Epithelial cell of proximal tubule (primary cell): ENCODE results near the gene MED25. TPM values are rescaled to one million over a fixed set of nuclear protein-coding genes. Genes with fewer than 3 reads are reported as not detected.

Source experiments
- DNase-seq: peaks from one replicate; pipeline ENCODE4 v3.0.0-alpha.2; 2011; ENCODE audit warnings: low read depth
- H3K4me3 ChIP-seq: 2 replicates; pipeline ENCODE4 v1.5.1; 2011; ENCODE audit warnings: low read depth, mild to moderate bottlenecking, low read length
- total RNA-seq: library from RNA; depleted of rRNA; stranded (reverse); fragments of >200 nt; gene quantifications from 2 replicates; pipeline ENCODE4 v1.2.3, GENCODE V29; 2015
- TF ChIP-seq, protein P1 (sequence below): conservative IDR thresholded peaks from 2 replicates; pipeline ENCODE4 v1.5.1; 2012; ENCODE audit warnings: low read depth, mild to moderate bottlenecking, low read length

Gene MED25
- total RNA-seq, 1 donor from 2014 or later: 34.8 TPM

- peak; percentile 33 for DNase-seq
- TF ChIP-seq, protein P1, sequence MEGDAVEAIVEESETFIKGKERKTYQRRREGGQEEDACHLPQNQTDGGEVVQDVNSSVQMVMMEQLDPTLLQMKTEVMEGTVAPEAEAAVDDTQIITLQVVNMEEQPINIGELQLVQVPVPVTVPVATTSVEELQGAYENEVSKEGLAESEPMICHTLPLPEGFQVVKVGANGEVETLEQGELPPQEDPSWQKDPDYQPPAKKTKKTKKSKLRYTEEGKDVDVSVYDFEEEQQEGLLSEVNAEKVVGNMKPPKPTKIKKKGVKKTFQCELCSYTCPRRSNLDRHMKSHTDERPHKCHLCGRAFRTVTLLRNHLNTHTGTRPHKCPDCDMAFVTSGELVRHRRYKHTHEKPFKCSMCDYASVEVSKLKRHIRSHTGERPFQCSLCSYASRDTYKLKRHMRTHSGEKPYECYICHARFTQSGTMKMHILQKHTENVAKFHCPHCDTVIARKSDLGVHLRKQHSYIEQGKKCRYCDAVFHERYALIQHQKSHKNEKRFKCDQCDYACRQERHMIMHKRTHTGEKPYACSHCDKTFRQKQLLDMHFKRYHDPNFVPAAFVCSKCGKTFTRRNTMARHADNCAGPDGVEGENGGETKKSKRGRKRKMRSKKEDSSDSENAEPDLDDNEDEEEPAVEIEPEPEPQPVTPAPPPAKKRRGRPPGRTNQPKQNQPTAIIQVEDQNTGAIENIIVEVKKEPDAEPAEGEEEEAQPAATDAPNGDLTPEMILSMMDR: no peak
- peak within 1 kb of the TSS; percentile 97 for H3K4me3 ChIP-seq
These were observed 49.1 kb downstream of the MED25 start, which contains the start of gene PNKP for GRCh38 chr19:49866933-49867782. PNKP (minus strand) TSS chr19:49867576; CDS start chr19:49867204, 372 bp downstream.

- no peak for DNase-seq
- TF ChIP-seq, protein P1: no peak
- H3K4me3 ChIP-seq: peak overlapping the region; percentile 59
These were observed 51.0 kb downstream of the MED25 start for GRCh38 chr19:49869009-49869483.

DNA sequence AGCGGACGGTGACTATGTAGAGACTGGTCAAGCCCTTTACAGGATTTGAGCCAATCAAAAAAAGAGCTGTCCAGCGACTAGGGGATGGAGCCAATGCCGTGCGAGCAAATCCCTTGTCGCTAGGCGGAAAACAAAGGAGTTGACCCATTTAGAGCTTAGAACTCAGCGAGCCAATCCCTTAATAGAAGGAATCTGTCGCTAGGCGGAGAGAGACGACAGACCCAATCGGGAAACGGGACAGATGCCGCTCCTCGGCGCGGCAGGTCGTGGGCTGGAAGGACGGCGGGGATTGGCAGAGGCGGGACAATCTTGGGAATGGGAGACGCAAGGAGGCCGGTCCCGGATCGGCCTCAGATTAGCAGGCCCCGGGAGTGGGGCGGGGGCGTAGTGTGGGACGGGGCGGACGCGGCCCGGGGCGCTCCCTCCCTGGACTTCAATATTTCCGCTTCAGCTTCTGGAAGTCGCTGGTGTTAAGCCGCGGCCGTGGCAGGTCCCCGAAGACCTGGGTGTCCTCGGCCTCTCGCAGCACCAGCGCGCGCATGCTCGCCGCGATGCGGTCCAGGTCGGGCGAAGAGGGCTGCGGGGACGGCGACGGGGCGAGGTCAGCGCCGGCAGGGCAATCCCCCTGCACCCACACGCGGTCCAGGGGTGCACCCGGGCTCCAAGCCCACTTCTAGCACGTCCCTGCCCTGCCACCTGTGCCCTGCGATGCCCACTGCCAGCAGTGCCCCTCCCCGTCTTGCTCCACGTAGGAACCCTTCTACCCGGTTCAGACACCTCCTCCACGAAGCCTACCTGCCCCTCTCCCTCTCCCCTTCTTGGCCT is 51.6 kb downstream of the MED25 start:
- DNase-seq: peak; percentile 99
- peak overlapping the region; percentile 65 for H3K4me3 ChIP-seq
- TF ChIP-seq, protein P1: no peak

GRCh38 chr19:49870309-49870901 is 52.3 kb downstream of the MED25 start:
- TF ChIP-seq, protein P1: no peak
- DNase-seq: no peak
- H3K4me3 ChIP-seq: peak overlapping the region; percentile 65

DNA sequence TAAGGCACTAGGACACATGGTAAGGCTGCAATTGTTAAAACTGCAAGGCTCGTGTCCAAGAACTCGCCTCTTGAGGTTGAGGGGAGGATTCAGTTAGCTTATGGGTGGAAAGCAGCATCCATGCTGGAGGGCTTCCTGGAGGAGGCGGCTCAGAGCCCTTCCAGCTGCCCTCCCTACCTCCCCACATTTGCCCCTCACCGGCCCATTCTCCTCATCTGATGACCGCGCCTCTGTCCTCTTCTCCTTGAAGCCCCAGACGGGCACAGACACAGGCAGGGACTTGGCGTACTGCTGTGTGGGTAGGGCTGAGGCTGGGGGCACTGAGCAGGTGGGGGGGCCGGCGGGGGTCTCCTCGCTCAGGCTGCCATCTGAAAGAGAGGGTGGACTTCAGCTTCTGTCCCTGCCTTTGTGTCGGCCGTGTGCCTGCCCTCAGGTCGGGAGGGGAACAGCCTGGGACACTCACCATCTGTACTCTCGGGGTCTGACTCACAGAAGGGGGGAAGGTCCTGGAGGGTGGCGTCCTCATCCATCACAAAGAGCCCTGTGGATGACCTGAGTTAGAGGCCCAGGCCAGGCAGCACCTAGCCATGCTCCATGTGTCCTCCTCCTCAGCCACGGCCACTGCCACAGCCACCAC is 53.4 kb downstream of the MED25 start:
- TF ChIP-seq, protein P1: no peak
- no peak for DNase-seq
- no peak overlapping the region for H3K4me3 ChIP-seq

DNA sequence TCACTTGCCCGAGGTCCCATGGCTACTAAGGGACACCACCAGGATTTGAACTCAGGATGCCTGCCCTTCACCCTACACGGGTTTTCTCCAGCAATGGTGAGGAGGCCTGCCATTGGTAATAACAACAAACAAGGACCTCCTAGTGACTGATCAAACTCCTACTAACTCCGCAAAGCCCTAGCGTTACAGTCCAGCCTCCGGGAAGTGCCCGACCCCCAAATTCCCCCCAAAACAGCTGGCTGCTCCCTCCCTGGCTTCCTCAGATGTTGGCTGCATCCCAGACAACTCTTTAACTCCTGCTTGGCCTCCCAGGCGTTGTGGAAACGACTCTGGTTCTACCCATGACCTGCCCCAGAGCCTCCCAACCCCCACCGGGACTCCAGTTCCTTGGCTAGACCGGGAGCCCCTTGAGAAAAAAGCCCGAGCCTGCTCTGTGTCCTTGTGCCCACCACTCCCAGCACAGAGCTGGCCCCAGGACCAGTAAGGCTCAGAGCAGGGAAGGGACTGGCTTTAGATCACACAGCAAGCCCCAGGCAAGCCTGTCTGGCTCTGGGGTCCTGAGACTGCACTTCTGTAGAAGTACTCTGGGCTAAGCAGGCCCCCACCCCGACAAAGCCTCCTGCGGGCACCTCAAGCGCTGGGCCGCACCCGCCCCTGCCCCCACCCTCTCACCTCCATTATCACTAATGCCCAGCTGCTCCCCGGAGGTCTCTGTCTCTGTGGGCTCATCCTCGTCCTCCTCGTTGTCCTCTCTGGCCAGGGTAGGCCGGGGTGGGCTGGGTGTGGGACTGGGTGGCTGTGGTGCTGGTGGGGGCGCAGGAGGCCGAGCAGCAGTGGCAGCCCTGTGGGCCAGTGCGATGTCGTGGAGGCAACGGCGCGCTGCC is 54.4 kb downstream of the MED25 start:
- H3K4me3 ChIP-seq: no peak overlapping the region
- TF ChIP-seq, protein P1: no peak
- no peak for DNase-seq
